ENCODE measurements around the gene MGST2.

MGST2 gene

DNA sequence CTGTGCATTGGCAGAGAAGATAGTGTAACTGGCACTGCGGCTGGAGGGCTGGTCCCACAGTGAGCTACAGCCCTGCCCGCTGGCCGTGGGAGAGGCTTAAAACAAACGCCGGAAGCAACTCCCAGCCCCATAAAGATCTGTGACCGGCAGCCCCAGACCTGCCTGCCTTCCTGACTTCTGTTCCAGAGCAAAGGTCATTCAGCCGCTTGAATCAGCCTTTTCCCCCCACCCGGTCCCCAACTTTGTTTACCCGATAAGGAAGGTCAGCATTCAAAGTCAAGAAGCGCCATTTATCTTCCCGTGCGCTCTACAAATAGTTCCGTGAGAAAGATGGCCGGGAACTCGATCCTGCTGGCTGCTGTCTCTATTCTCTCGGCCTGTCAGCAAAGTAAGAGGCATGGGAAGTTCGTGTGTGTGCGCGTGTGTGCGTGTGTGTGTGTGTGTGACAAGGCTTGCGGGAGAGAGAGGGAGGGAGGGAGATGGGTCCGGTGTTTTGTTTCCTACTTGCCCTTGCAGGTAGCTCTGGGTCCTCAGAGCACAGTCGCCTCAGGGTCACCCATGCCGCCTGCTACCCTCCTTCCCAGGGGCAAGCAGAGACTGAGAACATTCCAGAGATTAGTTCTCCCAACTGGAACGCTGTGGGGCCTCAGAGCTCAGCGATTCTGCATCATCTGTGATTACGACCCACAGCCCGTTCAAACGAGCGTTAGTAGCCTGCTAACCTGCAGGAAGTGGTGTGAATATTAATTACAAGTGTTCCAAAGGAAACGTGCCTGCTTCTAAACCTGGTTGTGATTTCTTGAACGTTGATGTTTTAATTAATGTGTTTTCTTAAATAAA is at the start of gene MGST2:
TSS of gene MGST2 (plus strand) at position 130 of the 840 bp plus-strand sequence. CDS start at position 331, 201 bp downstream.
- no peak for TF ChIP-seq CSRNP3 (CRISPR knock-in tag; IDR thresholded peaks at IDR 0.05)
- TF ChIP-seq, protein P1, sequence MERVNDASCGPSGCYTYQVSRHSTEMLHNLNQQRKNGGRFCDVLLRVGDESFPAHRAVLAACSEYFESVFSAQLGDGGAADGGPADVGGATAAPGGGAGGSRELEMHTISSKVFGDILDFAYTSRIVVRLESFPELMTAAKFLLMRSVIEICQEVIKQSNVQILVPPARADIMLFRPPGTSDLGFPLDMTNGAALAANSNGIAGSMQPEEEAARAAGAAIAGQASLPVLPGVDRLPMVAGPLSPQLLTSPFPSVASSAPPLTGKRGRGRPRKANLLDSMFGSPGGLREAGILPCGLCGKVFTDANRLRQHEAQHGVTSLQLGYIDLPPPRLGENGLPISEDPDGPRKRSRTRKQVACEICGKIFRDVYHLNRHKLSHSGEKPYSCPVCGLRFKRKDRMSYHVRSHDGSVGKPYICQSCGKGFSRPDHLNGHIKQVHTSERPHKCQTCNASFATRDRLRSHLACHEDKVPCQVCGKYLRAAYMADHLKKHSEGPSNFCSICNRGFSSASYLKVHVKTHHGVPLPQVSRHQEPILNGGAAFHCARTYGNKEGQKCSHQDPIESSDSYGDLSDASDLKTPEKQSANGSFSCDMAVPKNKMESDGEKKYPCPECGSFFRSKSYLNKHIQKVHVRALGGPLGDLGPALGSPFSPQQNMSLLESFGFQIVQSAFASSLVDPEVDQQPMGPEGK (CRISPR knock-in tag; IDR thresholded peaks at IDR 0.05; ENCODE audit: borderline replicate concordance): no peak
- TF ChIP-seq ZFP30 (CRISPR knock-in tag; IDR thresholded peaks at IDR 0.05): no peak
- TF ChIP-seq ISL1 (CRISPR knock-in tag; IDR thresholded peaks at IDR 0.05): no peak
- no peak for TF ChIP-seq ZC3H10 (CRISPR knock-in tag; IDR thresholded peaks at IDR 0.05)
- TF ChIP-seq SNAI2 (CRISPR knock-in tag; IDR thresholded peaks at IDR 0.05): no peak
- no peak for TF ChIP-seq OSR1 (CRISPR knock-in tag; IDR thresholded peaks at IDR 0.05)
- TF ChIP-seq TOX (CRISPR knock-in tag; IDR thresholded peaks at IDR 0.05; ENCODE audit: borderline replicate concordance): no peak
- no peak for TF ChIP-seq BACH2 (CRISPR knock-in tag; IDR thresholded peaks at IDR 0.05; ENCODE audit: borderline replicate concordance)
- TF ChIP-seq PPARA (CRISPR knock-in tag; IDR thresholded peaks at IDR 0.05; ENCODE audit: borderline replicate concordance): no peak
- TF ChIP-seq ARNTL (CRISPR knock-in tag; IDR thresholded peaks at IDR 0.05; ENCODE audit: borderline replicate concordance, low read depth): no peak
- TF ChIP-seq ZNF70 (CRISPR knock-in tag; IDR thresholded peaks at IDR 0.05): no peak
- TF ChIP-seq ESRRG (CRISPR knock-in tag; IDR thresholded peaks at IDR 0.05): no peak
- TF ChIP-seq, protein P2, sequence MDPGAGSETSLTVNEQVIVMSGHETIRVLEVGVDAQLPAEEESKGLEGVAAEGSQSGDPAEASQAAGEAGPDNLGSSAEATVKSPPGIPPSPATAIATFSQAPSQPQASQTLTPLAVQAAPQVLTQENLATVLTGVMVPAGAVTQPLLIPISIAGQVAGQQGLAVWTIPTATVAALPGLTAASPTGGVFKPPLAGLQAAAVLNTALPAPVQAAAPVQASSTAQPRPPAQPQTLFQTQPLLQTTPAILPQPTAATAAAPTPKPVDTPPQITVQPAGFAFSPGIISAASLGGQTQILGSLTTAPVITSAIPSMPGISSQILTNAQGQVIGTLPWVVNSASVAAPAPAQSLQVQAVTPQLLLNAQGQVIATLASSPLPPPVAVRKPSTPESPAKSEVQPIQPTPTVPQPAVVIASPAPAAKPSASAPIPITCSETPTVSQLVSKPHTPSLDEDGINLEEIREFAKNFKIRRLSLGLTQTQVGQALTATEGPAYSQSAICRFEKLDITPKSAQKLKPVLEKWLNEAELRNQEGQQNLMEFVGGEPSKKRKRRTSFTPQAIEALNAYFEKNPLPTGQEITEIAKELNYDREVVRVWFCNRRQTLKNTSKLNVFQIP (CRISPR knock-in tag; IDR thresholded peaks at IDR 0.05; ENCODE audit: borderline replicate concordance, low read depth): no peak
- no peak for TF ChIP-seq ZNF565 (CRISPR knock-in tag; conservative IDR thresholded peaks at IDR 0.05; ENCODE audit: low read depth)
- TF ChIP-seq, protein P3, sequence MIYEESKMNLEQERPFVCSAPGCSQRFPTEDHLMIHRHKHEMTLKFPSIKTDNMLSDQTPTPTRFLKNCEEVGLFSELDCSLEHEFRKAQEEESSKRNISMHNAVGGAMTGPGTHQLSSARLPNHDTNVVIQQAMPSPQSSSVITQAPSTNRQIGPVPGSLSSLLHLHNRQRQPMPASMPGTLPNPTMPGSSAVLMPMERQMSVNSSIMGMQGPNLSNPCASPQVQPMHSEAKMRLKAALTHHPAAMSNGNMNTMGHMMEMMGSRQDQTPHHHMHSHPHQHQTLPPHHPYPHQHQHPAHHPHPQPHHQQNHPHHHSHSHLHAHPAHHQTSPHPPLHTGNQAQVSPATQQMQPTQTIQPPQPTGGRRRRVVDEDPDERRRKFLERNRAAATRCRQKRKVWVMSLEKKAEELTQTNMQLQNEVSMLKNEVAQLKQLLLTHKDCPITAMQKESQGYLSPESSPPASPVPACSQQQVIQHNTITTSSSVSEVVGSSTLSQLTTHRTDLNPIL (CRISPR knock-in tag; IDR thresholded peaks at IDR 0.05; ENCODE audit: low read depth): no peak
- TF ChIP-seq ZNF8 (CRISPR knock-in tag; IDR thresholded peaks at IDR 0.05): no peak
- TF ChIP-seq TCF4 (CRISPR knock-in tag; IDR thresholded peaks at IDR 0.05; ENCODE audit: borderline replicate concordance): no peak
- peak; percentile 92 for ATAC-seq

DNA sequence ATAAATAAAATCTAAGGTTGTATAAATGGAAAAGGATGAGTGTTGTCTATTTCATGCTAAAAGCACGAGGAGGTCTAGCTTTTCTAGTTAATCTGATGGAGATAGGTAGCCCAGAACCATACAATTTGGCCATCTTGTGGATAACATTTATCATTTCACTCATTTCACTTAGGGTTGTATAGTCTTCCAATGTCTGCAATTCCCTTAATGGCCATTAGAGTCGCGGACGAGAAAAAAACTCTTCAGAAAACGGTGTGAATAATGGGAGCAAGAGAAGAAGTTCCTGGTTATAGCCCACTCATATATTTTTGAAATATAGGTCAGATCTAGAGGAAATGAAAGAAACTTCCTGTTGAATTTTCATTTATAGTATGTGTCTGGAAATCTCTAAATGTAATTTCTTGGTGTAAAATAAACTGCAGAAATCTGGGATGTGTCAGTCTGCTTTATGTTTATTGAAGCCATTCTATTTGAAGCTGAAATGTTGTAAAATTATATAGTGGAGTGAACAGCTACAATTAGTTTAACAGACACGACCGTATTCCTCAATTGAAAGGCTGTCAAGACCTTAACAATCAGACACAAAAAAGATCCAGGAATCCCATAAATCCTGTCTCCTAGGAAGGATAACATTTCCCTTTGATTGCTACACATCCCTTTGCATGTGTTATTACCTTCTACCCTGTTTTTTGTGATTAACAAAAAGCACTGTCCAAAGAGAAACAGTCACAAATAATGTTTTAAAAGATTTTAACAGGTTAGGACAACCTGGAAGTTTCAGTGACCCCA is 47.7 kb upstream of the MGST2 start:
- peak; percentile 26; the same call in 1 of the 3 replicates for ATAC-seq
- TF ChIP-seq ZNF565 (CRISPR knock-in tag; conservative IDR thresholded peaks at IDR 0.05; ENCODE audit: low read depth) (no peak), GLIS3 (CRISPR knock-in tag; IDR thresholded peaks at IDR 0.05) (no peak), ZFP30 (CRISPR knock-in tag; IDR thresholded peaks at IDR 0.05) (no peak), CSRNP3 (CRISPR knock-in tag; IDR thresholded peaks at IDR 0.05) (no peak), TCF4 (CRISPR knock-in tag; IDR thresholded peaks at IDR 0.05; ENCODE audit: borderline replicate concordance) (no peak), BACH2 (CRISPR knock-in tag; IDR thresholded peaks at IDR 0.05; ENCODE audit: borderline replicate concordance) (no peak), TOX (CRISPR knock-in tag; IDR thresholded peaks at IDR 0.05; ENCODE audit: borderline replicate concordance) (no peak), CSDC2 (CRISPR knock-in tag; IDR thresholded peaks at IDR 0.05) (no peak), SNAI2 (CRISPR knock-in tag; IDR thresholded peaks at IDR 0.05) (no peak), ZFP3 (CRISPR knock-in tag; IDR thresholded peaks at IDR 0.05) (no peak), ISL1 (CRISPR knock-in tag; IDR thresholded peaks at IDR 0.05) (no peak)
- TF ChIP-seq, protein P3 (CRISPR knock-in tag; IDR thresholded peaks at IDR 0.05; ENCODE audit: low read depth): no peak

Data from SK-N-SH treated with all-trans-retinoic acid at 6 μM for 48 hours (cell line).